Measurements from ENCODE around the gene TEAD2. TPM values are rescaled to one million over a fixed set of nuclear protein-coding genes. Genes with fewer than 3 reads are reported as not detected.
"Not testable (repeated sequence)": the region's sequence is repeated elsewhere in the genome, so short reads cannot be mapped to it uniquely, and the experiment has no call there.

TEAD2 gene
- total RNA-seq, 2 experiments from 2014 or later, result not detected

DNA sequence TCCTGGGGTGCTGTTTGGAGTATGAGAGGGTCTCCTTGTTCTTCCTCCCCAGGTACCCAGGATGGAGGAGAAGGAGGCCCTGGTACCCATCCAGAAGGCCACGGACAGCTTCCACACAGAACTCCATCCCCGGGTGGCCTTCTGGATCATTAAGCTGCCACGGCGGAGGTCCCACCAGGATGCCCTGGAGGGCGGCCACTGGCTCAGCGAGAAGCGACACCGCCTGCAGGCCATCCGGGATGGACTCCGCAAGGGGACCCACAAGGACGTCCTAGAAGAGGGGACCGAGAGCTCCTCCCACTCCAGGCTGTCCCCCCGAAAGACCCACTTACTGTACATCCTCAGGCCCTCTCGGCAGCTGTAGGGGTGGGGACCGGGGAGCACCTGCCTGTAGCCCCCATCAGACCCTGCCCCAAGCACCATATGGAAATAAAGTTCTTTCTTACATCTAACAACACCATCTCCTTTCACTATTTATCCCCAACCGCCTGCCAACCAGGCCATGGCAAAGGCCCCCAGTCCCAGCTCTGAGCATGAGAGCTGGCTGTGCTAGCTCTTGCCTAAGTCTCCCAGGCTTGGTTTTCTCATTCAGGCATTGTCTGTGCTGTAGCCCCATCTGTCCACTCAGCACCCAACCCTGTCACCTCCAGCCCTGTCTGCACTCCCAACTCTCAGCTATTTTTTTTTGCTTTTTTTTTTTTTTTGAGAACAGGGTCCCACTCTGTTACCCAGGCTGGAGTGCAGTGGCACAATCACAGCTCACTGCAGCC lies 12.6 kb upstream of the TEAD2 start:
- intact Hi-C loops (cut with micrococcal nuclease), result no loop called here
- no peaks in the 10 kb centered on the region for H3K36me3 Mint-ChIP-seq (ENCODE audit: low read depth)
- peaks cover 1% of the 10 kb centered on the region for H3K27me3 Mint-ChIP-seq
- H3K4me1 Mint-ChIP-seq (ENCODE audit: low read depth), result no peaks in the 10 kb centered on the region
- POLR2A ChIA-PET, result no interaction called here
- ATAC-seq, result no peak
- H3K9me3 Mint-ChIP-seq, result peaks cover 2% of the 10 kb centered on the region
- no peak overlapping the region for H3K27ac Mint-ChIP-seq
- CTCF ChIA-PET, result interaction anchor here (1.4 to 2.5 kb wide), 3 partner anchors 17 to 277 kb away, joined by 4 to 7 read pairs (median 4); no protein-coding TSS in a partner anchor
- no peak for DNase-seq
- H3K4me3 Mint-ChIP-seq, result no peak overlapping the region
- no peak for TF ChIP-seq CTCF (IDR thresholded peaks at IDR 0.05)

DNA sequence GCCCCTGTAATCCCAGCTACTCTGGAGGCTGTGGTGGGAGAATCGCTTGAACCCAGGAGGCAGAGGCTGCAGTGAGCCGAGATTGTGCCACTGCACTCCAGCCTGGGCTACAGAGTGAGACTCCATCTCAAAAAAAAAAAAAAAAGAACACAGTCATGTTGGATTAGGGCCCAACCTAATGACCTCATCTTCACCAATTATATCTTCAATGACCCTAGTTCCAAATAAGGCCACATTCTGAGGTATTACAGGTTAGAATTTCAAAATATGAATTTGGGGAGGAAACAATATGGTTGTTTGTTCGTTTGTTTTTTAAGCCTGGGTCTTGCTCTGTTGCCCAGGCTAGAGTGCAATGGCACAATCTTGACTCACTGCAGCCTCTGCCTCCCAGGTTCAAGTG lies 11.0 kb upstream of the TEAD2 start:
- H3K36me3 Mint-ChIP-seq (ENCODE audit: low read depth); H3K4me1 Mint-ChIP-seq (ENCODE audit: low read depth); H3K27me3 Mint-ChIP-seq; DNase-seq; POLR2A ChIA-PET; intact Hi-C loops (cut with micrococcal nuclease); H3K27ac Mint-ChIP-seq; H3K4me3 Mint-ChIP-seq; ATAC-seq: not testable (repeated sequence)
- CTCF ChIA-PET, result interaction anchor here (1.5 to 2.5 kb wide), 2 partner anchors 18 to 105 kb away, joined by 3 to 7 read pairs; no protein-coding TSS in a partner anchor
- peaks cover 11% of the 10 kb centered on the region for H3K9me3 Mint-ChIP-seq

GRCh38 chr19:49371184-49371583 lies 9.0 kb upstream of the TEAD2 start:
- H3K4me3 Mint-ChIP-seq, result no peak overlapping the region
- peaks cover 11% of the 10 kb centered on the region for H3K9me3 Mint-ChIP-seq
- no peak for ATAC-seq
- TF ChIP-seq CTCF (IDR thresholded peaks at IDR 0.05), result no peak
- ChIA-PET CTCF (interaction anchor here (1.6 kb wide), 1 partner anchor 13 kb away, joined by 5 read pairs; no protein-coding TSS in a partner anchor), POLR2A (no interaction called here)
- no peak for DNase-seq
- no peaks in the 10 kb centered on the region for H3K36me3 Mint-ChIP-seq (ENCODE audit: low read depth)
- peaks cover 4% of the 10 kb centered on the region for H3K27me3 Mint-ChIP-seq
- intact Hi-C loops (cut with micrococcal nuclease), result no loop called here
- no peaks in the 10 kb centered on the region for H3K4me1 Mint-ChIP-seq (ENCODE audit: low read depth)
- no peak overlapping the region for H3K27ac Mint-ChIP-seq

GRCh38 chr19:49368711-49369358 lies 6.6 kb upstream of the TEAD2 start:
- POLR2A ChIA-PET, result no interaction called here
- peaks cover 16% of the 10 kb centered on the region for H3K27me3 Mint-ChIP-seq
- CTCF ChIA-PET, result interaction anchor here (0.7 to 1.3 kb wide), 2 partner anchors 80 to 172 kb away, joined by 3 to 4 read pairs; no protein-coding TSS in a partner anchor
- no peaks in the 10 kb centered on the region for H3K36me3 Mint-ChIP-seq (ENCODE audit: low read depth)
- no peak overlapping the region for H3K27ac Mint-ChIP-seq
- TF ChIP-seq CTCF (IDR thresholded peaks at IDR 0.05), result no peak
- peaks cover 11% of the 10 kb centered on the region for H3K9me3 Mint-ChIP-seq
- no peaks in the 10 kb centered on the region for H3K4me1 Mint-ChIP-seq (ENCODE audit: low read depth)
- no peak for ATAC-seq
- DNase-seq, result no peak
- intact Hi-C loops (cut with micrococcal nuclease), result no loop called here
- no peak overlapping the region for H3K4me3 Mint-ChIP-seq

GRCh38 chr19:49366110-49366509 lies 3.9 kb upstream of the TEAD2 start:
- Mint-ChIP-seq H3K36me3 (ENCODE audit: low read depth) (no peaks in the 10 kb centered on the region), H3K4me1 (ENCODE audit: low read depth) (peaks cover 8% of the 10 kb centered on the region), H3K27ac (no peak overlapping the region), H3K4me3 (no peak overlapping the region), H3K9me3 (peaks cover 11% of the 10 kb centered on the region), H3K27me3 (peaks cover 24% of the 10 kb centered on the region)
- TF ChIP-seq CTCF (IDR thresholded peaks at IDR 0.05), result no peak
- ChIA-PET CTCF (interaction anchor here (1.4 kb wide), 1 partner anchor 76 kb away, joined by 3 read pairs; no protein-coding TSS in a partner anchor), POLR2A (no interaction called here)
- intact Hi-C loops (cut with micrococcal nuclease), result no loop called here
- ATAC-seq (no peak), DNase-seq (no peak)
